ENCODE results near the gene BAK1.

DNA sequence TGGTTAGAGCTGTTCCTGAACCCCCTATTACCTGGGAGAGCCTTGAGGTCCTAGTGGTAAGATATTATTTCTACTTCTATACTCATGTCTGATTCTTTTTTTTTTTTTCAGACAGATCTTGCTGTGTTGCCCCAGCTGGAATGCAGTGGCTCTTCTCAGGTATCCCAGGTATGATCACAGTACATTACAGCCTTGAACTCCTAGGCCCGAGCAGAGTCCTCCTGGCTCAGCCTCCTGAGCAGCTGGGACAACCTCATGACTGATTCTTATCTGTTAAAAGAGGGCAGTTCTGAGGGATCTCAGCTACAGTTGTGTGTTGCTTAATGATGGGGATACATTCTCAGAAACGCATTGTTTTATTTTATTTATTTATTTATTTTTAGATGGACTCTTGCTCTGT, 30.2 kb downstream of the BAK1 start:
- no peak for TF ChIP-seq MAFG (CRISPR knock-in tag; IDR thresholded peaks at IDR 0.05)
- TF ChIP-seq EZH2 (conservative IDR thresholded peaks at IDR 0.05; ENCODE audit: low read depth, low read length) = no peak
- TF ChIP-seq ZFP91 (CRISPR knock-in tag; IDR thresholded peaks at IDR 0.05; ENCODE audit: borderline replicate concordance) = no peak
- no peak for TF ChIP-seq PTBP1 (IDR thresholded peaks at IDR 0.05; ENCODE audit: low read depth, low read length, poor library complexity, severe bottlenecking)
- no peak for TF ChIP-seq MEF2D (CRISPR knock-in tag; IDR thresholded peaks at IDR 0.05)
- TF ChIP-seq ZNF224 (CRISPR knock-in tag; IDR thresholded peaks at IDR 0.05) = no peak
- no peak for TF ChIP-seq NFE2L1 (CRISPR knock-in tag; IDR thresholded peaks at IDR 0.05; ENCODE audit: borderline replicate concordance)
- TF ChIP-seq, protein P1, sequence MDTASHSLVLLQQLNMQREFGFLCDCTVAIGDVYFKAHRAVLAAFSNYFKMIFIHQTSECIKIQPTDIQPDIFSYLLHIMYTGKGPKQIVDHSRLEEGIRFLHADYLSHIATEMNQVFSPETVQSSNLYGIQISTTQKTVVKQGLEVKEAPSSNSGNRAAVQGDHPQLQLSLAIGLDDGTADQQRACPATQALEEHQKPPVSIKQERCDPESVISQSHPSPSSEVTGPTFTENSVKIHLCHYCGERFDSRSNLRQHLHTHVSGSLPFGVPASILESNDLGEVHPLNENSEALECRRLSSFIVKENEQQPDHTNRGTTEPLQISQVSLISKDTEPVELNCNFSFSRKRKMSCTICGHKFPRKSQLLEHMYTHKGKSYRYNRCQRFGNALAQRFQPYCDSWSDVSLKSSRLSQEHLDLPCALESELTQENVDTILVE (CRISPR knock-in tag; IDR thresholded peaks at IDR 0.05) = no peak
- TF ChIP-seq SP1 (IDR thresholded peaks at IDR 0.05) = no peak
- no peak for TF ChIP-seq SP1 (CRISPR knock-in tag; IDR thresholded peaks at IDR 0.05)
- TF ChIP-seq CTCF (CRISPR knock-in tag; IDR thresholded peaks at IDR 0.05) = no peak
- TF ChIP-seq, protein P2, sequence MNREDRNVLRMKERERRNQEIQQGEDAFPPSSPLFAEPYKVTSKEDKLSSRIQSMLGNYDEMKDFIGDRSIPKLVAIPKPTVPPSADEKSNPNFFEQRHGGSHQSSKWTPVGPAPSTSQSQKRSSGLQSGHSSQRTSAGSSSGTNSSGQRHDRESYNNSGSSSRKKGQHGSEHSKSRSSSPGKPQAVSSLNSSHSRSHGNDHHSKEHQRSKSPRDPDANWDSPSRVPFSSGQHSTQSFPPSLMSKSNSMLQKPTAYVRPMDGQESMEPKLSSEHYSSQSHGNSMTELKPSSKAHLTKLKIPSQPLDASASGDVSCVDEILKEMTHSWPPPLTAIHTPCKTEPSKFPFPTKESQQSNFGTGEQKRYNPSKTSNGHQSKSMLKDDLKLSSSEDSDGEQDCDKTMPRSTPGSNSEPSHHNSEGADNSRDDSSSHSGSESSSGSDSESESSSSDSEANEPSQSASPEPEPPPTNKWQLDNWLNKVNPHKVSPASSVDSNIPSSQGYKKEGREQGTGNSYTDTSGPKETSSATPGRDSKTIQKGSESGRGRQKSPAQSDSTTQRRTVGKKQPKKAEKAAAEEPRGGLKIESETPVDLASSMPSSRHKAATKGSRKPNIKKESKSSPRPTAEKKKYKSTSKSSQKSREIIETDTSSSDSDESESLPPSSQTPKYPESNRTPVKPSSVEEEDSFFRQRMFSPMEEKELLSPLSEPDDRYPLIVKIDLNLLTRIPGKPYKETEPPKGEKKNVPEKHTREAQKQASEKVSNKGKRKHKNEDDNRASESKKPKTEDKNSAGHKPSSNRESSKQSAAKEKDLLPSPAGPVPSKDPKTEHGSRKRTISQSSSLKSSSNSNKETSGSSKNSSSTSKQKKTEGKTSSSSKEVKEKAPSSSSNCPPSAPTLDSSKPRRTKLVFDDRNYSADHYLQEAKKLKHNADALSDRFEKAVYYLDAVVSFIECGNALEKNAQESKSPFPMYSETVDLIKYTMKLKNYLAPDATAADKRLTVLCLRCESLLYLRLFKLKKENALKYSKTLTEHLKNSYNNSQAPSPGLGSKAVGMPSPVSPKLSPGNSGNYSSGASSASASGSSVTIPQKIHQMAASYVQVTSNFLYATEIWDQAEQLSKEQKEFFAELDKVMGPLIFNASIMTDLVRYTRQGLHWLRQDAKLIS (CRISPR knock-in tag; IDR thresholded peaks at IDR 0.05) = no peak
- no peak for TF ChIP-seq BHLHE40 (IDR thresholded peaks at IDR 0.05; ENCODE audit: low read length)

Measured in HepG2 (cell line).